Thoracic aorta (tissue), 2 donors: ENCODE results near the gene GPATCH4. TPM values are rescaled to one million over a fixed set of nuclear protein-coding genes. Genes with fewer than 3 reads are reported as not detected.

Experiments used
- ATAC-seq: fragments of 150-250 bp; one replicate; pipeline ENCODE4 v1.8.0; 2017; ENCODE audit warnings: low read depth; ENCODE audit not compliant: insufficient number of reproducible peaks, low FRiP score
- DNase-seq: peaks from one replicate; pipeline ENCODE4 v3.0.0-alpha.2; 2020; ENCODE audit warnings: low spot score
- H3K27ac ChIP-seq, 2 donors: fragments of 200-600 bp; sonication (generic); 1 replicate in 1 of 2; 2 replicates in 1 of 2; pipeline ENCODE4 v1.5.1; 2016; ENCODE audit warnings: mild to moderate bottlenecking in 2 of 2, moderate library complexity in 2 of 2
- H3K27me3 ChIP-seq: fragments of 200-600 bp; sonication (generic); replicated peaks from 2 replicates; pipeline ENCODE4 v1.6.0; 2016; ENCODE audit warnings: mild to moderate bottlenecking; ENCODE audit not compliant: insufficient read depth
- H3K36me3 ChIP-seq: fragments of 200-600 bp; sonication (generic); one replicate; pipeline ENCODE4 v1.5.1; 2016
- H3K4me1 ChIP-seq, 2 donors: fragments of 200-600 bp; sonication (generic); 1 replicate in 1 of 2; 2 replicates in 1 of 2; pipeline versions ENCODE4 v1.5.1 to v1.6.0; 2016; ENCODE audit warnings: low read depth in 2 of 2, mild to moderate bottlenecking in 1 of 2; ENCODE audit not compliant: control insufficient read depth in 1 of 2
- H3K4me3 ChIP-seq: fragments of 200-600 bp; sonication (generic); 2 replicates; pipeline ENCODE4 v1.5.1; 2016; ENCODE audit warnings: mild to moderate bottlenecking
- H3K9me3 ChIP-seq: fragments of 200-600 bp; sonication (generic); 2 replicates; pipeline ENCODE4 v1.5.1; 2016
- CTCF ChIP-seq: fragments of 200-600 bp; sonication (generic); IDR thresholded peaks from one replicate; pipeline ENCODE4 v1.5.1; 2019; ENCODE audit warnings: antibody characterized with exemption
- total RNA-seq, 2 donors: library from RNA; depleted of rRNA; stranded (reverse); fragments of >200 nt; gene quantifications; one replicate each; pipeline versions ENCODE4 v1.1.0 to v1.2.3, GENCODE V29; 2016

Gene GPATCH4
- total RNA-seq, 2 donors from 2014 or later, result 8.1 to 69.3 TPM

- Histone ChIP-seq H3K4me1 (peaks cover 8 to 10% of the 10 kb centered on the region in 2 donors), H3K4me3 (no peak overlapping the region), H3K9me3 (no peaks in the 10 kb centered on the region), H3K27ac (no peak overlapping the region), H3K27me3 (peaks cover 16% of the 10 kb centered on the region), H3K36me3 (no peaks in the 10 kb centered on the region)
- no peak for DNase-seq
- ATAC-seq, result no peak
- TF ChIP-seq CTCF, result no peak
Measured at GRCh38 chr1:156643049-156643777, 41.9 kb upstream of the GPATCH4 start.

GRCh38 chr1:156642265-156643048 is 41.2 kb upstream of the GPATCH4 start:
- H3K27ac ChIP-seq, result no peak overlapping the region
- peak overlapping the region; percentile 61 for H3K4me3 ChIP-seq
- no peaks in the 10 kb centered on the region for H3K36me3 ChIP-seq
- no peak for ATAC-seq
- H3K4me1 ChIP-seq, result peaks cover 8 to 10% of the 10 kb centered on the region in 2 donors
- H3K9me3 ChIP-seq, result no peaks in the 10 kb centered on the region
- TF ChIP-seq CTCF, result no peak
- DNase-seq, result no peak
- peaks cover 16% of the 10 kb centered on the region for H3K27me3 ChIP-seq

DNA sequence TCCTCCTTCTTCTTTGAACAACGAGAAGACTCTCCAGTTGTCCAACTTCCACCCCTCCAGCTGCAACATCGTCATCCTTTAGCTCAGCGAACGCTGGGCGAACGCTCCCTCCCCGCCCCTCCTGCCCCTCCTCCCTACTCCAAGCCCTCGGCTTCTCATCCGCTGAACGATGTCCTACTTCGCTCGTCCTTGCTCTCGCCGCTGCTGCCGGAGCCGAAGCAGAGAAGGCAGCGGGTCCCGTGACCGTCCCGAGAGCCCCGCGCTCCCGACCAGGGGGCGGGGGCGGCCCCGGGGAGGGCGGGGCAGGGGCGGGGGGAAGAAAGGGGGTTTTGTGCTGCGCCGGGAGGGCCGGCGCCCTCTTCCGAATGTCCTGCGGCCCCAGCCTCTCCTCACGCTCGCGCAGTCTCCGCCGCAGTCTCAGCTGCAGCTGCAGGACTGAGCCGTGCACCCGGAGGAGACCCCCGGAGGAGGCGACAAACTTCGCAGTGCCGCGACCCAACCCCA is 40.5 kb upstream of the GPATCH4 start, which contains the start of gene BCAN:
Gene BCAN, plus strand, starts transcription at position 357 of the 504 bp plus-strand sequence. CDS start 3,938 bp downstream, outside the sequence.
- TF ChIP-seq CTCF, result no peak
- DNase-seq (no peak), ATAC-seq (no peak)
- H3K4me3 ChIP-seq, result peak within 1 kb of the TSS; percentile 61
- H3K36me3 ChIP-seq, result no peaks in the 10 kb centered on the region
- H3K27me3 ChIP-seq, result peaks cover 16% of the 10 kb centered on the region
- no peaks in the 10 kb centered on the region for H3K9me3 ChIP-seq
- H3K4me1 ChIP-seq, result peaks cover 8 to 10% of the 10 kb centered on the region in 2 donors
- H3K27ac ChIP-seq, result no peak within 1 kb of the TSS

- Histone ChIP-seq H3K4me1 (peaks cover 8 to 10% of the 10 kb centered on the region in 2 donors), H3K27ac (no peak overlapping the region), H3K27me3 (peaks cover 16% of the 10 kb centered on the region), H3K9me3 (no peaks in the 10 kb centered on the region), H3K4me3 (peak overlapping the region; percentile 61), H3K36me3 (no peaks in the 10 kb centered on the region)
- ATAC-seq (no peak), DNase-seq (no peak)
- TF ChIP-seq CTCF, result no peak
Measured at GRCh38 chr1:156640842-156641706, 39.8 kb upstream of the GPATCH4 start.
